ENCODE data around the gene SBK2. TPM values are rescaled to one million over a fixed set of nuclear protein-coding genes. Genes with fewer than 3 reads are reported as not detected.

Gene SBK2
- total RNA-seq, 1 experiment from 2014 or later: not detected

- intact Hi-C loops (cut with micrococcal nuclease): loop anchor here (1.0 kb wide), 1 partner anchor 21 kb away; no protein-coding TSS in a partner anchor
- POLR2A ChIA-PET (ENCODE audit: unreplicated experiment): no interaction called here
- Histone ChIP-seq H3F3A (ENCODE audit: low read length, unreplicated experiment) (peaks cover 3% of the 10 kb centered on the region), H3K4me3 (ENCODE audit: low read length) (peak overlapping the region; percentile 38; the same call in 1 of the 2 replicates), H3K27me3 (ENCODE audit: low read length) (no peaks in the 10 kb centered on the region), H2AFZ (ENCODE audit: low read length) (peak overlapping the region; percentile 1; the same call in 1 of the 2 replicates), H3K27ac (ENCODE audit: low read length) (peak overlapping the region; percentile 80), H4K20me1 (ENCODE audit: low read length) (no peaks in the 10 kb centered on the region), H3K9me2 (replicated peaks; ENCODE audit: low read length) (no peaks in the 10 kb centered on the region), H3K4me2 (ENCODE audit: low read length) (peak overlapping the region; percentile 72), H3K79me2 (ENCODE audit: low read length) (no peaks in the 10 kb centered on the region), H3K9ac (ENCODE audit: low read length) (peak overlapping the region; percentile 16), H3K4me1 (ENCODE audit: insufficient read depth, low read length) (peaks cover 43% of the 10 kb centered on the region), H3K36me3 (ENCODE audit: low read depth, low read length) (no peaks in the 10 kb centered on the region), H3K9me3 (ENCODE audit: low read length) (no peaks in the 10 kb centered on the region)
- ATAC-seq: peak; percentile 79
- no TSS peak for BruUV-seq (replicated peaks)
- DNase-seq: peak; percentile 92
- TF ChIP-seq EZH2 (IDR thresholded peaks at IDR 0.05; ENCODE audit: low read length, unreplicated experiment): no peak
- no peak for TF ChIP-seq EZH2phosphoT487 (IDR thresholded peaks at IDR 0.05; ENCODE audit: borderline replicate concordance, low read length)
- TF ChIP-seq CTCF (conservative IDR thresholded peaks at IDR 0.05; ENCODE audit: low read depth, low read length): no peak
- CTCF ChIA-PET: no interaction called here
Observed at GRCh38 chr19:55546822-55547614, 10.1 kb upstream of the SBK2 start.

GRCh38 chr19:55546011-55546410 is 9.1 kb upstream of the SBK2 start:
- no TSS peak for BruUV-seq (replicated peaks)
- Histone ChIP-seq H3K9ac (ENCODE audit: low read length) (no peak overlapping the region), H3K79me2 (ENCODE audit: low read length) (no peaks in the 10 kb centered on the region), H3K36me3 (ENCODE audit: low read depth, low read length) (no peaks in the 10 kb centered on the region), H2AFZ (ENCODE audit: low read length) (no peak overlapping the region), H3F3A (ENCODE audit: low read length, unreplicated experiment) (peaks cover 3% of the 10 kb centered on the region), H3K9me3 (ENCODE audit: low read length) (no peaks in the 10 kb centered on the region), H3K4me1 (ENCODE audit: insufficient read depth, low read length) (peaks cover 43% of the 10 kb centered on the region), H3K27me3 (ENCODE audit: low read length) (no peaks in the 10 kb centered on the region), H3K4me3 (ENCODE audit: low read length) (no peak overlapping the region), H4K20me1 (ENCODE audit: low read length) (no peaks in the 10 kb centered on the region), H3K4me2 (ENCODE audit: low read length) (no peak overlapping the region), H3K9me2 (replicated peaks; ENCODE audit: low read length) (no peaks in the 10 kb centered on the region), H3K27ac (ENCODE audit: low read length) (no peak overlapping the region)
- ChIA-PET CTCF (no interaction called here), POLR2A (ENCODE audit: unreplicated experiment) (no interaction called here)
- TF ChIP-seq CTCF (conservative IDR thresholded peaks at IDR 0.05; ENCODE audit: low read depth, low read length) (no peak), EZH2phosphoT487 (IDR thresholded peaks at IDR 0.05; ENCODE audit: borderline replicate concordance, low read length) (no peak), EZH2 (IDR thresholded peaks at IDR 0.05; ENCODE audit: low read length, unreplicated experiment) (no peak)
- intact Hi-C loops (cut with micrococcal nuclease): no loop called here
- DNase-seq (no peak), ATAC-seq (no peak)

GRCh38 chr19:55545443-55545842 is 8.5 kb upstream of the SBK2 start, which contains the start of gene SBK3:
Gene SBK3 (minus strand): TSS chr19:55545543. CDS start chr19:55545543, 0 bp downstream.
- H3K36me3 ChIP-seq (ENCODE audit: low read depth, low read length): no peaks in the 10 kb centered on the region
- peaks cover 43% of the 10 kb centered on the region for H3K4me1 ChIP-seq (ENCODE audit: insufficient read depth, low read length)
- no peaks in the 10 kb centered on the region for H3K27me3 ChIP-seq (ENCODE audit: low read length)
- H4K20me1 ChIP-seq (ENCODE audit: low read length): no peaks in the 10 kb centered on the region
- no peak within 1 kb of the TSS for H3K4me2 ChIP-seq (ENCODE audit: low read length)
- H3K9ac ChIP-seq (ENCODE audit: low read length): no peak within 1 kb of the TSS
- no peak within 1 kb of the TSS for H3K4me3 ChIP-seq (ENCODE audit: low read length)
- TF ChIP-seq CTCF (conservative IDR thresholded peaks at IDR 0.05; ENCODE audit: low read depth, low read length) (no peak), EZH2phosphoT487 (IDR thresholded peaks at IDR 0.05; ENCODE audit: borderline replicate concordance, low read length) (no peak)
- intact Hi-C loops (cut with micrococcal nuclease): no loop called here
- no TSS peak for BruUV-seq (replicated peaks)
- H3F3A ChIP-seq (ENCODE audit: low read length, unreplicated experiment): peaks cover 3% of the 10 kb centered on the region
- no peak within 1 kb of the TSS for H3K27ac ChIP-seq (ENCODE audit: low read length)
- ChIA-PET CTCF (no interaction called here), POLR2A (ENCODE audit: unreplicated experiment) (no interaction called here)
- H3K9me2 ChIP-seq (replicated peaks; ENCODE audit: low read length): no peaks in the 10 kb centered on the region
- no peak within 1 kb of the TSS for H2AFZ ChIP-seq (ENCODE audit: low read length)
- no peaks in the 10 kb centered on the region for H3K9me3 ChIP-seq (ENCODE audit: low read length)
- H3K79me2 ChIP-seq (ENCODE audit: low read length): no peaks in the 10 kb centered on the region
- ATAC-seq (no peak), DNase-seq (no peak)
